Measurements from ENCODE around the gene COX10.

COX10 gene

DNA sequence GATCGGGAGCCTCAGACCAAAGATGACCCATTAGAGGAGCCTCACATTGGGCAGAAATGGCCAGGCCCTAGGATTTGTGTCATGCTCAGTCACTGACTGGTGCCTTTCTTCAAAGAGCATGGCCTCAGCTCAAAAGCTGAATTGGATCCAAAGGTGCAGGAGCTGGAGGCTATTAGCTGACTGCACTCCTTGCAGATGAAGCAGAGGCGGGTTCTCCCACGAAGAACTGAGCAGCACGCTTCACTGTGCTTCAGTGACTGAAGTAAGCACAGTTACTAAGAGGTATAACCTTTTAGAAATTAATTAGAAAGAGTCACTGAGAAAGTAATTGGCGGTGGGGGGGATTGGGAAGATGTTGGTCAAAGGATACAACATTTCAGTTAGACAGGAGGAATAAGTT, 18.7 kb upstream of the COX10 start:
- no peaks in the 10 kb centered on the region for H3K27me3 ChIP-seq (ENCODE audit: control insufficient read depth, insufficient read depth, low read length)
- no peaks in the 10 kb centered on the region for H3K36me3 ChIP-seq (ENCODE audit: control insufficient read depth, insufficient read depth, low read length)
- no peaks in the 10 kb centered on the region for H3K4me1 ChIP-seq (ENCODE audit: control insufficient read depth, insufficient read depth, low read length)
- no peaks in the 10 kb centered on the region for H3K9me3 ChIP-seq (ENCODE audit: control insufficient read depth, low read length)
- no peak overlapping the region for H3K4me3 ChIP-seq (ENCODE audit: low read length)
- H3K9ac ChIP-seq (ENCODE audit: low read length), result no peak overlapping the region

DNA sequence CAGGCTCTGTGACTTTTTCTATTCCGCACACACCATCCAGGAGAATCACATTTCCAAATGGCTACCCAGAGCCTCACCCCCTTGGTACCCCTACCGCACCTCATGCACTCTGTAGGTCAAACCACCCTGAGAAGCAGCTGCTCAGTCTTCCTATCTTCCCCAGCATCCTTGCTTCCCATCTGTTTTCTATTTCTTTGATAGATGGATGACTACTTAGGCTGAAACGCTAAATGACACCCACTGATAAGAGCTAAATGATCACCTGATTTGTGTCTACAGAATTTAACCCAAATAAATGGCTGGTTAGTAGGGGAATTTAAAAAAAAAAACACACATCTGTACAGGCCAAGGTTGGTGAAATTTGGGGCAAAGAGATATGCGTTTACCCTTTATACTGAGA, 17.6 kb upstream of the COX10 start:
- no peak overlapping the region for H3K9ac ChIP-seq (ENCODE audit: low read length)
- H3K4me1 ChIP-seq (ENCODE audit: control insufficient read depth, insufficient read depth, low read length), result no peaks in the 10 kb centered on the region
- no peaks in the 10 kb centered on the region for H3K36me3 ChIP-seq (ENCODE audit: control insufficient read depth, insufficient read depth, low read length)
- no peak overlapping the region for H3K4me3 ChIP-seq (ENCODE audit: low read length)
- H3K9me3 ChIP-seq (ENCODE audit: control insufficient read depth, low read length), result no peaks in the 10 kb centered on the region
- H3K27me3 ChIP-seq (ENCODE audit: control insufficient read depth, insufficient read depth, low read length), result no peaks in the 10 kb centered on the region

DNA sequence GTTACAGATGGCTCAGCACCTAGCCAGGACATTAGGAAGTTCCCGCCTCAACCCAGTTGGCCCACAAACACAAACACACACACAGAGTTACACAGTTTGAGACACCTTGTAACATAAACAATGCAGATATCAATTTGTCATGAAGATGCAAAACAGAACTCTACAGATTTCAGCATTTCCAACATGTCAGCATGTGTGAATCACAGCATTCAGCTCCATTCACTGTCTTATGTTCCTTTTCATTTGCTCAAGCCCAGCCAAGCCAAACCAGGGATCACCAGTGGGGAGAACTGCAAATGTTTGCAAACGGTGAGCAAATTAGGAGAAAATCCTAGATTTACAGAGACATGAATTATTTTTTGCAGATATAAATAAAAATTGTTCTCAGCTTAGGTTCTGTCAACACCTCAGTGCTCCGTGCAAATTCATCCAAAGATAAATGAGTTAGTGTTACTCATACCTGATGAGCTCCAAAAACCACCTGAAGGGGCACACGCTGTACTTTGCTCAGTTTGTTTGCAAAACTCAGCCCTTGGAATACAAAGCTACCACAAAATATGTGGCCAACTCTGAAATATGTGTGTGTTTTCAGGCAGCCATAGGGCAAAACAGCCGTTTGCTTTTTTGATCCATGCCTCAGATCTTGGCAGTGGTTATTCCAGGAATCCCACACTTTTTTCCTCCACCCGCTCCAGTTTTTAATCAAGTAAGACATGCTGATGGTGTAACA, 16.3 kb upstream of the COX10 start:
- H3K9ac ChIP-seq (ENCODE audit: low read length), result no peak overlapping the region
- H3K4me1 ChIP-seq (ENCODE audit: control insufficient read depth, insufficient read depth, low read length), result no peaks in the 10 kb centered on the region
- no peaks in the 10 kb centered on the region for H3K9me3 ChIP-seq (ENCODE audit: control insufficient read depth, low read length)
- no peak overlapping the region for H3K4me3 ChIP-seq (ENCODE audit: low read length)
- no peaks in the 10 kb centered on the region for H3K27me3 ChIP-seq (ENCODE audit: control insufficient read depth, insufficient read depth, low read length)
- no peaks in the 10 kb centered on the region for H3K36me3 ChIP-seq (ENCODE audit: control insufficient read depth, insufficient read depth, low read length)

DNA sequence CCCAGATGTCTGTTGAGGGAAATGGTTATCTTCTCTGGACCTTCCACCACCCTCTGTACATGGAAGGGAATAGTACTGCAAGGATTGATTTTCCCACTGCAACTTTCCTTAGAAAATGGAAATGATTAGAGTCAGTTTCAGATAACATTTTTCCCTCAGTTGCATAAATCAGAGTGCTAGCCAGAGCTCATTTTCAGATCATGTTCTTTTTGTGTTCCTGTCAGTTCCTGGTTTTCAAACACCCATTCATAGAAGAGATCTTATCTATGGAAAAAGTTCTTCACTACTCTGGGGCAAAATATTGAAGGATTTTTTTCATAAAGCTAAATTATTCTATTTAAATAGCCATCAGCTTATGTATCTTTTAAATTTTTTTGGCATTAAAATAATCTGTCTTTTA, 11.7 kb upstream of the COX10 start:
- no peaks in the 10 kb centered on the region for H3K27me3 ChIP-seq (ENCODE audit: control insufficient read depth, insufficient read depth, low read length)
- H3K9me3 ChIP-seq (ENCODE audit: control insufficient read depth, low read length), result no peaks in the 10 kb centered on the region
- H3K4me1 ChIP-seq (ENCODE audit: control insufficient read depth, insufficient read depth, low read length), result no peaks in the 10 kb centered on the region
- H3K9ac ChIP-seq (ENCODE audit: low read length), result no peak overlapping the region
- H3K4me3 ChIP-seq (ENCODE audit: low read length), result no peak overlapping the region
- no peaks in the 10 kb centered on the region for H3K36me3 ChIP-seq (ENCODE audit: control insufficient read depth, insufficient read depth, low read length)

DNA sequence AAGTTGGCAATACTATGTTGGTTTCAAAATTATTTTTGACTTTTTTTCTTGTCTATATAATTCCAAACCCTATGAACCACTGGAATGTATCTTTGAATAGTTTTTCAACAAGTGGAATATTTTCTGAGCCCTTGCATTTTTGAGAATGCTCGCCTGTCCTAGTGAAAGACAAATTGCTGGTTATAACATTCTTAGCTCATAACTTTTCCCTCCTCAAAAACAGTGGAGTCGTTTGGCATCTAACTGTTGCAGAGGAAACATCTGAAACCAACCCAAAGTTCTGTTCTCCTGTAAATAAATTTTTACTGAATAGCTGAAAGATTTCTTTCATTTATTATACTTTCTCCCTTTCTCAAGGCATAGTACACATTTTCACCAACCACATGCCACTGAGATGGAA, 11.3 kb upstream of the COX10 start:
- Histone ChIP-seq H3K9me3 (ENCODE audit: control insufficient read depth, low read length) (no peaks in the 10 kb centered on the region), H3K9ac (ENCODE audit: low read length) (no peak overlapping the region), H3K27me3 (ENCODE audit: control insufficient read depth, insufficient read depth, low read length) (no peaks in the 10 kb centered on the region), H3K4me3 (ENCODE audit: low read length) (no peak overlapping the region), H3K36me3 (ENCODE audit: control insufficient read depth, insufficient read depth, low read length) (no peaks in the 10 kb centered on the region), H3K4me1 (ENCODE audit: control insufficient read depth, insufficient read depth, low read length) (no peaks in the 10 kb centered on the region)

DNA sequence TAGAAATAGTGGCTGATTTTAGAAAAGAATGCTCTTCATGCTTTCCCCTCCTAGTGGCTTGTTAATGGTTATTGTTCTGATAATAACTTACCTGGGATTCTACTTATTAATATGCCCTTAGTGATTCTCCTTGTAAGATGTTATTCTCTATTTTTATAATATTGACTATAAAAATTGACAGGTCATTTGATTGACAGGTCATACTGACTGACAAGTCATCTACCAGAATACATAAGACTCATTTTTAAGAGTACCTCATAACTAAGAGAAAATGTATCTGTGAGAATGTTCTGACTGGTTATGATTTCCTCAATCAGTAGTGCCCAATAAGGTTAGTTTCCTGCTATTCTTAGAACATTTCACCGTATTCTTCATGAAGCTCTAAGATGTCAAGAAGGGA, 8.6 kb upstream of the COX10 start:
- H3K9me3 ChIP-seq (ENCODE audit: control insufficient read depth, low read length), result no peaks in the 10 kb centered on the region
- H3K4me1 ChIP-seq (ENCODE audit: control insufficient read depth, insufficient read depth, low read length), result no peaks in the 10 kb centered on the region
- no peaks in the 10 kb centered on the region for H3K36me3 ChIP-seq (ENCODE audit: control insufficient read depth, insufficient read depth, low read length)
- H3K27me3 ChIP-seq (ENCODE audit: control insufficient read depth, insufficient read depth, low read length), result no peaks in the 10 kb centered on the region
- H3K9ac ChIP-seq (ENCODE audit: low read length), result no peak overlapping the region
- H3K4me3 ChIP-seq (ENCODE audit: low read length), result no peak overlapping the region

DNA sequence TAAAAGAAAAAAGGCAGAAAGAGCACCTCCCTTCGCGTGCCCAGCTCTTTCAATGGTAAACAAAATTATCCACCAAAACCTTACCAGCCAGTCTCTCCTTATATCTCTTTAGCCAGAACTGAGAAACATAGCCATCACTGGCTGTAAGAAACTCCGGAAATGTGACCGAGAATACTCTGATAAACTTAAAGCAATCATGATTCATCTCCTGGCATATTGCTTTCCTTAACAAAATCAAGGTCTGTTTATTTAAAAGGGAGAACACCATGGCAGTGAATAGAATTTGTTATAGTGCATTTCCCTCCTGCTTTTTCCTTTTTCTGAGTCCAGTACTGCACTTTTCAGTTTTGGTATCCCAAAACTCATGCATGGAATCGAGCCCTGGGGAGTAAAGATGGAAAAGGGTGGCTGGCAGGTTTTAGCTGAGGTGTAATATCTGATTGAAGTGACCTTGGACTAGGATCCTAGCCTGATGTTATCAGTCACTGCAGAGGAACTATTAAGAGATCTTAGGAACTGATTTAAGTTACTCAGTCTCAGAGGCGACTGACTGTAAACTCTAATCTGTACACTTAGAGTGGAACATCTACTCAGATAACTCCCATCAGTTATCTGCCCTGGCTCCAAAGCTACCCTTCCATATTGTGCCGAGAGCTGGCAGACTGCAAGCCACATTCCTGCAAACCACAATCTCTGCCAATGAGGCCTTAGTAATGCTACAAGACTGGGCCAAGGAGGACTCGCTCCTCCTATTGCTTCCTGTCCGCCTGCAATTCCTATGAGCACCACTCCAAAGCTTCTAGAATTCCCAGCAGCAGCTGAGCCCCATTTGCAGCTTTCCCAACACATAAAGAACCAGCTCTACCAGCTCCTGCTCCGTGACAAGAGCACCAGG, 7.4 kb upstream of the COX10 start:
- Histone ChIP-seq H3K4me3 (ENCODE audit: low read length) (no peak overlapping the region), H3K9me3 (ENCODE audit: control insufficient read depth, low read length) (no peaks in the 10 kb centered on the region), H3K9ac (ENCODE audit: low read length) (no peak overlapping the region), H3K36me3 (ENCODE audit: control insufficient read depth, insufficient read depth, low read length) (no peaks in the 10 kb centered on the region), H3K4me1 (ENCODE audit: control insufficient read depth, insufficient read depth, low read length) (no peaks in the 10 kb centered on the region), H3K27me3 (ENCODE audit: control insufficient read depth, insufficient read depth, low read length) (no peaks in the 10 kb centered on the region)

DNA sequence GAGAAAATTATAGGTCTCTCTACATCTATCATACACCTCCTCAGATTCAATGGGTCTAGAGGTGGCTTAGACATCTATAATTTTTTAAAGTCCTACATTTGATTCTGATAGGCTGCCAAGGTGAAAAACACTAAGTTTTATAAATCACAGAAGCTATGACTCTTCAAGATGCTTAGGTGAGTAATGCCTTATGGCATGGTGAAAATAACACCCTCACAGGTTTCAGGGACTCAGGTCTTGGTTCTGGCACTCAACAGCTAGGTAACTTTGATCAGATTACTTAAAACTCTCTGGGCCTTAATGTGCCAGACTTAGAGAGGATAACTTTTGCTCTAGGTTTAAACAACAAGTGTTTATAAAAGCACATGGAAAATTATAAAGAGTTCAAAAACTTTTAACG, 2.0 kb upstream of the COX10 start:
- H3K4me3 ChIP-seq (ENCODE audit: low read length), result no peak overlapping the region
- H3K4me1 ChIP-seq (ENCODE audit: control insufficient read depth, insufficient read depth, low read length), result peaks cover 15% of the 10 kb centered on the region
- H3K36me3 ChIP-seq (ENCODE audit: control insufficient read depth, insufficient read depth, low read length), result no peaks in the 10 kb centered on the region
- no peaks in the 10 kb centered on the region for H3K9me3 ChIP-seq (ENCODE audit: control insufficient read depth, low read length)
- H3K9ac ChIP-seq (ENCODE audit: low read length), result no peak overlapping the region
- no peaks in the 10 kb centered on the region for H3K27me3 ChIP-seq (ENCODE audit: control insufficient read depth, insufficient read depth, low read length)

DNA sequence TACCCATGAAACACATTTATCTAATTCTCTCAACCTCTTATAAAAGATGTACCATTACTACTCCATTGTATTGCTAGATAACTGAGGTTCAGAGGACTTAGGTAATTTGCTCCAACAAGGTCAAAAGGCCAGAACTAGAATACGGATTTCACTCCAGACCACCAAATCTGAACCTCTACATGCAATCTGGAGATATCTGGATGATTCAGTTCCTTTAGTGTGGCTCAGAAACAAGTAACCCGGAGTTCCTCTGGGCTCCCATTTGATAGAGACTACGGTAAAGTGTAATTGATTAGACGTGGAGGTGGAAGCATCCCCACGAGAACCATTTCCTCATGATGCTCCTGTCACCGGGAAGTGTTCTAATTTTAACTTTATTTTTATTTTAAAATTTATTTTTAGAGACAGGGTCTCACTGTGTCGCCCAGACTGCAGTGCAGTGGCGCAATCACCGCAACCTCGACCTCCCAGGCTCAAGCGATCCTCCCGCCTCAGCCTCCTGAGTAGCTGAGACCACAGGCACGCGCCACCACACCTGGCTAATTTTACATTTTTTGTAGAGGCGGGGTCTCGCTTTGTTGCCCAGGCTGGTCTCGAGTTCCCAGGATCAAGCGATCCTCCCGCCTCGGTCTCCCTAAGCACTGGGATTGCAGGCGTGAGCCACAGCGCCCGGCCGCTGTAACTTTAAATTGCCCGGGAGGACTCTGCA, 608 bp upstream of the COX10 start:
- Histone ChIP-seq H3K9ac (ENCODE audit: low read length) (peak overlapping the region; percentile 92), H3K4me3 (ENCODE audit: low read length) (peak overlapping the region; percentile 99)

DNA sequence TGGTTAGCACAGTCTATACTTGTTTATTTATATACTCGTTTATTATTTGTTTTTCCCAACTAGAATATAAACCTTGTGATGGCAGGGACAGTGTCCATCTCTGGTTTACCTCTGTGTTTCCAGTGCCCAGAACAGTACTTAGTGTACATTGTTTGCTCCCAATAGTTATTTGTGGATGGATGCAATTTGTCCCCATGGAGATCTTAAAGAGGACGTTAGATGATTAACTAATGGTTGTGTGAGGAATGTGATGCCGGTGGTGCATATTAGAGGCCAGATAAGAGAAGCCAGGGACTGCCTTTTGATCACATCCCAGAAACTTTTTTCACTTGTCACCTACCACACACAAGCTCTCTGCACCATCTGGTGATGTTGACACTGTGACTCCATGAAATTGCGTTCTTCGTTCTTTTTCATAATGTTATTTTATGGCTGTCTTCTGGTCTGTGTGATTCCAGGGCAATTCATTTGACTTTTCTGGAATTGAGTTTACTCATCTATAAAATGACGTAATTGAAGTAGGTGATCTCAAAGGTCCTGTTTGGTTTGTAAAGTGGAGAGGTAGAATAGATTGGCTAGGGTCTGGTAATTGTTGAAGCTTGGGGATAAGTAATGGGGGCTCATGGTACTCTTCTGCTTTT, 1.2 kb downstream of the COX10 start:
- peak overlapping the region; percentile 99 for H3K4me3 ChIP-seq (ENCODE audit: low read length)
- no peak overlapping the region for H3K9ac ChIP-seq (ENCODE audit: low read length)
- peaks cover 15% of the 10 kb centered on the region for H3K4me1 ChIP-seq (ENCODE audit: control insufficient read depth, insufficient read depth, low read length)
- no peaks in the 10 kb centered on the region for H3K27me3 ChIP-seq (ENCODE audit: control insufficient read depth, insufficient read depth, low read length)
- no peaks in the 10 kb centered on the region for H3K9me3 ChIP-seq (ENCODE audit: control insufficient read depth, low read length)
- H3K36me3 ChIP-seq (ENCODE audit: control insufficient read depth, insufficient read depth, low read length), result no peaks in the 10 kb centered on the region

More for the DNA sequence above, 608 bp upstream of the COX10 start:
- Histone ChIP-seq H3K9me3 (ENCODE audit: control insufficient read depth, low read length) (no peaks in the 10 kb centered on the region), H3K27me3 (ENCODE audit: control insufficient read depth, insufficient read depth, low read length) (no peaks in the 10 kb centered on the region), H3K36me3 (ENCODE audit: control insufficient read depth, insufficient read depth, low read length) (no peaks in the 10 kb centered on the region), H3K4me1 (ENCODE audit: control insufficient read depth, insufficient read depth, low read length) (peaks cover 15% of the 10 kb centered on the region)

DNA sequence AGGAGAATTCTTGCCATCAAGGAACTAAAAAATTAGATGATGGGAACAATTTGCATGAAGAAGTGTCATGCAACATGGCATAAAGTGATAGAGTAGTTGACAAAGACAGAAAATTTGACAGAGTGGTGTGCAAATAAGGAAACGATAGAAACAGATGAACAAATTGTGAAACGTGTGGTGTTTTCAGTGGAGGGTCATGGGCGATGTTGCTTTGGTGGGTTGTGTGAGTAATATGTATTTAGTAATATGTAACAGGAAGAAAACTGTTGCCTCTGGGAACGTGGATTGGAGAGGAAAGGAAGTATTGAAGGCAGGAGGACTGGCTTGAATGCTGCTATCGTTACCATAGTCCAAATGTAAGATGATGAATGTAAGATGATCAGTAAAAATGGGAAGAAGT, 3.6 kb downstream of the COX10 start:
- peaks cover 15% of the 10 kb centered on the region for H3K4me1 ChIP-seq (ENCODE audit: control insufficient read depth, insufficient read depth, low read length)
- no peak overlapping the region for H3K9ac ChIP-seq (ENCODE audit: low read length)
- H3K4me3 ChIP-seq (ENCODE audit: low read length), result no peak overlapping the region
- H3K9me3 ChIP-seq (ENCODE audit: control insufficient read depth, low read length), result no peaks in the 10 kb centered on the region
- no peaks in the 10 kb centered on the region for H3K36me3 ChIP-seq (ENCODE audit: control insufficient read depth, insufficient read depth, low read length)
- H3K27me3 ChIP-seq (ENCODE audit: control insufficient read depth, insufficient read depth, low read length), result no peaks in the 10 kb centered on the region
